T follicular helper cell (primary cell): ENCODE data around the gene C22orf39.
A peak's percentile ranks its signal among the peaks of the same experiment; 100 is the strongest.
"Not testable (repeated sequence)": the region's sequence is repeated elsewhere in the genome, so short reads cannot be mapped to it uniquely, and the experiment has no call there.

Source experiments
- DNase-seq: peaks from one replicate; pipeline ENCODE4 v3.0.0-alpha.2; 2020; ENCODE audit warnings: low read depth

The C22orf39 gene

DNA sequence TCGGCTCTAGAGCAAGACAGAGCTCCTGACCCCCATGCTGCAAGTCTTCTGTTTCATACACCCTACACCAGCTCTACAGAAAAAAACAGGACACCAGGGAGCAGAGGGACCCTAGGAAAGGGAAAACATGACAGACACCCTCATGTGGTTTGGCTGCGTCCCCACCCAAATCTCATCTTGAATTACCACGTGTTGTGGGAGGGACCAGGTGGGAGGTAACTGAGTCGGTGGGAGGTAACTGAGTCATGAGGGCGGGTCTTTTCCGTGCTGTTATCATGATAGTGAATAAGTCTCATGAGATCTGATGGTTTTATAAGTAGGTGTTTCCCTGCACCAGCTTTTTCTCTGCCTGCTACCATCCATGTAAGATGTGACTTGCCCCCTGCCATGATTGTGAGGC is 6.6 kb upstream of the C22orf39 start:
- DNase-seq: no peak

GRCh38 chr22:19453718-19454117 is 6.2 kb upstream of the C22orf39 start:
- DNase-seq: no peak

GRCh38 chr22:19451570-19451969 is 4.1 kb upstream of the C22orf39 start:
- no peak for DNase-seq

GRCh38 chr22:19450363-19451175 is 3.1 kb upstream of the C22orf39 start:
- DNase-seq: no peak

GRCh38 chr22:19449422-19449767 is 1.9 kb upstream of the C22orf39 start:
- no peak for DNase-seq

GRCh38 chr22:19448739-19449421 is 1.4 kb upstream of the C22orf39 start:
- DNase-seq: no peak

DNA sequence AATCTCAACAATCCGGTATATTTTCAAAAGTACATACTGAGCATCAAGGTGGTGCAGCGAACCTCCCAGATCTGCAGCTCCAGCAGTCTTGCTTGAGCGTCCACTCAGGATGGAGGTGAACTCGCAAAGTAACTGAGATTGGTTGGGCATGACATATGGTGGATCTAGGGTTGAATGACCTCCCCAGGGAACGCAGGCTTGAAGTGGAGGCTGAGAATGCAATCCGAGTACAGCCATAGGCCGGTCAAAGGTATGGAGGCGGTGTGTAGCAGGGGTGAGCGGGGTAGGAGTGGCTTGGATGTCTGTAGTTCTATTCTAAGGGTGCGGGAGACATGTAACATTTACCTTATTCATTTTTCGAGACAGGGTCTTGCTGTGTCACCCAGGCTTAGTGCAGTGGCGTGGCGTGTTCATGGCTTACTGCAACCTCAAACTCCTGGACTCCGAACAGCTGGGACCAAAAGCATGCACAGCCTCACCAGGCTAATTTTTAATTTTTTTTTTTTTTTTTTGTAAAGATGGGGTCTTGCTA is 631 bp upstream of the C22orf39 start:
- DNase-seq: peak; percentile 7

DNA sequence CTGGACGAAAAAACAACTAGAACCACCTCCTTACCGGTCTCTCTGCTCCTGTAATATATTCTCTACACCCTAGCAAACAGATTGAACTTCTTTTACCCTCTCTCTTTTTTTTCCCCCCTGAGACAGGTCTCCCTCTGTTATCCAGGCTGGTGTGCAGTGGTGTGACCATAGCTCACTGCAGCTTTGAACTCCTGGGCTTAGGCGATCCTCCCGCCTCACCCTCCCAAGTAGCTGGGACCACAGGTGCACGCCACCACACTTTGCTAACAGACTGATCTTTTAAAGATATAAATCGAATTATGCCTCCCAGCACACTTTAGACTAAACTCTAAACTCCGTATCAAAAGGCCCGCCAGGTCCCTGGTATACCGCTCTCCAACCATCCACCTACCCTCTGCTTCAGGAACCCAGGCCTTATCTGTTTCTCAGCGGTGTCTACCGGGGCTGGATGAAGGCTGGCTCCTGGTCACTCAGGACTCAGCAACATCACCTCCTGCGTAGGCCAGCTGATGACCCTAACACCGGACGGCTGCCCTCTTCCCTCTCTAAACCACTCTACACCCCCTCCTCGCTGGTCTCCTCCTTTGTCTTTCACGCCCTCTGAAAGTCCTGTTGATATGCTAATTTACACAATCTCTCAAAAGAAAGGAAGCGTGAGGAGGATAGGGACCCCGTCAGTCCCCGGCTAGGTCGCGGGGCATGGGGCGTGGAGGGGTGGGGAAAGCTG is 745 bp downstream of the C22orf39 start:
- DNase-seq: no peak

- not testable (repeated sequence) for DNase-seq
Measured at GRCh38 chr22:19445279-19445982, 2.1 kb downstream of the C22orf39 start.

- no peak for DNase-seq
Measured at GRCh38 chr22:19443544-19444211, 3.8 kb downstream of the C22orf39 start.

DNA sequence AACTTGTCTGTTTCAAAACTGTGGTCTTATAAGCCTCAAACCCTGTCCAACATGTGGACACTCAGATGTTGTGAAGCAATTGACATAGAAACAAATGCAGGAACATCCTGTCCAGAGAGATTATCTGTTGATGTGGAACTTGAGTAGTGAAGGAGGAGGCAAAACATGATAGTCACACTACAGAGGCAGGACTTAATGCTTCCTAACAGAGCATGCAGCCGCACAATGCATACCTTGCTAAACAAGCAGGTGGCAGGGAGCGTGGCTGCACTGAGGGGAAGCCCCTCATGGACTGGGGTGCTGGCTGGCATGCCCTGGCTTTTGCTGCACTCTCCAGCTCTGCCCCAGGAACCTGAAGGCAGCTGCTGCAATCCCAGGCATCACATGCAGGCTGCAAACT is 5.3 kb downstream of the C22orf39 start:
- DNase-seq: no peak

GRCh38 chr22:19440411-19441195 is 6.9 kb downstream of the C22orf39 start:
- no peak for DNase-seq

DNA sequence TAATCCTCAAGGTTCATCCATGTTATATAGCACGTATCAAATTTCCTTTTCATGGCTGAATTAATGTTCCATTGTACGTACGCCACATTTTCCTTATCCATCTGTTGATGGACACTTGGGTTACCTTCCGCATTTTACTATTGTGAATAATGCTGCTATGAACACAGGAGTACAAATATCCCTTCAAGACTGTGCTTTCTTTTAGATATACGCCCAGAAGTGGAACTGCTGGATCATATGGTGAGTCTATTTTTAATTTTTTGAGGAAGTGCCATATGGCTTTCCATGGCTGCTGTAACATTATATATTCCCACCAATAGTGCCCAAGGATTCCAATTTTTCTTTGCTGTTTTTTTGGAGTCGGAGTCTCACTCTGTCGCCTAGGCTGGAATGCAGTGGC is 9.2 kb downstream of the C22orf39 start:
- DNase-seq: no peak

GRCh38 chr22:19436444-19437161 is 10.9 kb downstream of the C22orf39 start:
- not testable (repeated sequence) for DNase-seq

DNA sequence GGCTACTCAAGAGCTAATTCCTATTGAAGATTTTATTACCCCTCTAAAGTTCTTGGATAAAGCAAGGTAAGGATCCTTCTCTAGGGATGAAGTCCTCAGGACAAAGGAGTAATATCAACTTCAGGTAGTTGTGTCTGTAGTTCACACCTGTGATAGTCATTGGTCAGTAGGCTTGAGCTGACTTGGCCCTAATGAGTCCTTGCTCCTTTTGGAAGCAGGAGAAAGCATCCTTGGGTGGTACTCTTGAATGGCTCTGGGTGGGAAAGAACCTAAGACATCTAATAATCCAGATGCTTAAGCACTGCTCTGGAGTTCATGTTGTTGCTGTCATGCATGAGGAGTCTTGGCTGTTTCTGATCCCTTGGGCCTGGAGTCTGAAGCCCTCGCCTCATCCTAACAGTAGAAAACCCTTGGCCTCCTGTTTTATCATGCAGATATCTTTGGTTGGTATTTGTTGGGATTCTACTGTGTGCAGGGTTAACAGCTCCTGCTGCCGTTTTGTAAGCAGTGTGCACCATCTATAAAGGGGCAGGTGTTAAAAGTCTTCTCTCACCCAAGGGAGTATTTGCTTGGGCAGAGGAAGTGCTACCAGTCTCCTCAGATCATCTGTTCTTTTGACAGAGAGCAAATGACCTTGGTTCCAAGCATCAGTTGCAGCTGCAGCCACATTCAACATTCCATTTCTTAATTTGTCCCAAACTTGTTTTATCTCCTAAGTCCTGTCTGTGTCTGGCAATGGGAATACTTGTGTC is 12.5 kb downstream of the C22orf39 start:
- DNase-seq: no peak

DNA sequence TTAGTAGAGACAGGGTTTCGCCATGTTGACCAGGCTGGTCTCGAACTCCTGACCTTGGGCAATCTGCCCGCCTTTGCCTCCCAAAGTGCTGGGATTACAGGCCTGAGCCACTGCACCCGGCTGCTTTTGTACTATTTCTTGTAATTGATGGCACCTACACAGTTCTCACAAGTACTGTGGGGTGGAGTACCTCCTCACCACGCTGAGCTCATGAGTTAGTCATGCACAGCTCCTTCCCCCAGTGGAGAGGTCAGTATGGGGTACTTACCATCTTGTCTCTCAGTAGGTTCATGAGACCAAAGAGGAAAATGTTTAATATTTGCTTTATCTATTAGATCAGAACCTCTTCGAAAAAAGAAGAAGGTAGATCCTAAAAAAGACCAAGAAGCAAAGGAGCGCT is 13.1 kb downstream of the C22orf39 start:
- DNase-seq: no peak

DNA sequence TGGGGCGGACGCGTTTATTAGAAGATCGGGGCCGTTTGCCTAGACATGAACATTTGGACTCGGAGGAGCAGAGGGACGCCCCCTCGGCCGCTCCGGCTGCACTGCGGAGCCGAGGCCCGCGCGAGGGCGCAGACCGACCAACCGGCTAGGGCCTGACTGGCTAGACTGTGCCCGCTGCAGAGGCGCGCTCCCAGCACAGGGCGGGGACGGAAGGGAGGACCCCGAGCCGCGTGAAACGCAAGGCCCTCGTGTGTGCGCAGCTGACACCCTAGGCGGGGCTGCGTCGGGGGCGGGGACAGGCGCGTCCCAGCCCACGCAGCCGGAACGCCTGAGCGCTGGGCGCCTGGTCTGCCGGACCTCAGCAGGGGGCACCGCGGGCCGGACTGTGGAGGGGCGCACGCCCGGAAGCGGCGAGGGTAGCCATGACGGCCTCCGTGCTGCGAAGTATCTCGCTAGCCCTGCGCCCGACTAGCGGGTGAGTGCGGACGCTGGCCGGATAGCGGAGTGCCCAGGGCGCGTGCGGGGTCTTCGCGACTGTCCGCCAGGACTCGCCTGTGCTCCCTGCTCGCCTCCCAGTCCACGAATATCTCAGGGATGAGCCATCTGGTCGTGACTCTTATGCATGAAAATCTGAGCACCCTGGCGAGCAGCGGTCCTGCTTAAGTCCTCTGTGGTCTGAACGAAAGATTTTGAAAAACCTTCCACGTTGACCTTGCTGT is 15.2 kb downstream of the C22orf39 start, which contains the start of gene MRPL40:
TSS of gene MRPL40 (plus strand) at position 413 of the 719 bp plus-strand sequence. CDS start at position 423, 10 bp downstream.
- peak; percentile 66 for DNase-seq

DNA sequence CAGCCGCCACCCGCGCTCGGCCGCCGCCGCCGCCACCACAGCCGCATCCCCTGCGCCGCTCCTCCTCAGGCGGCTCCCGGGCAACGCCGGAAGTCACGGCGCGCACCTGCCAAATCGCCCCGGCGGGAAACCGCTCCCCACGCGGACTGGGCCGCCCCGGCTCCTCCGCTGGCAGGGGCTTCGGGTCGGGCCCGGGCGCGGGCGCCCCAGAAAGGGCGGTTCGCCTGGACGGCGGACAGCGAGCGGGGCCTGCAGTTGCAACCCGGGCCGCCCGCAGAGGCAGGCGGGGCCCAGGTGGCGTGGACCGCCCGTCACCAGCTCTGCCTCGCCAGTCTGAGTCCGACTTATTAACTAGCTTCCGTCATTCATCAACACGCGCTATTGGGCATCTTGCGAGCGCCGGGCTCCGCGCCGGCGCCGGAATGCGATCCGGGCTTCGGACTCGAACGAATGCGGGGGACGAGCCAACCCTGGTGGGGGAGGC is 15.8 kb downstream of the C22orf39 start, which contains the start of gene HIRA:
TSS of gene HIRA (minus strand) at position 85 of the 484 bp plus-strand sequence. CDS start 257 bp downstream, outside the sequence.
- DNase-seq: peak; percentile 71
